ENCODE results near the gene KRTAP10-11. TPM values are rescaled to one million over a fixed set of nuclear protein-coding genes. Genes with fewer than 3 reads are reported as not detected.

The KRTAP10-11 gene
- polyA plus RNA-seq, 1 of the 3 experiments (the other 2 are of a cell fraction): not detected

DNA sequence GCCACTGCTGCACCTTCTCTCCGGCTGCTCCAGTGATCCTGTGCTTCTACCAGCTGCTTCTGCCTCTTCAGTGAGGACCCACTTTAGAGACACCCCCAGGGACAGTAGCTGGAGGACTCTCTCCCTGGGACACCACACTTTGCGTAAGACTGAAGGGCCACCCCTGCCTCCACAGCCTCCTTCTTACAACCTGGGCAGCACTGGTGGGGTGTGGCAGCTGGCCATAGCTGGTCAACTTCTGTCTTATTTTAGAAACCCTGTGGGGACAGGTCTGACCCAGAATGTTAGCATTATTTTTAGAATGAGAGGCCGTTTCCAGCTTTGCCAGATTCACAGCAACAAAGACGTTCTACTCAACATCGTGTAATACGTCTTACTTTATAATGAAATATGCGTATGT is 20.5 kb upstream of the KRTAP10-11 start:
- peaks cover 11% of the 10 kb centered on the region; the same call in 1 of the 2 replicates for H3K27me3 ChIP-seq (ENCODE audit: insufficient read depth)
- H2AFZ ChIP-seq (ENCODE audit: low read depth): no peak overlapping the region
- DNase-seq: no peak
- H3K9me3 ChIP-seq: peaks cover 10% of the 10 kb centered on the region; the same call in 1 of the 2 replicates
- H3K4me1 ChIP-seq (ENCODE audit: control insufficient read depth in 1 of 2, insufficient read depth in 2 of 2, low read depth in 1 of 2, low read length in 1 of 2): no peaks in the 10 kb centered on the region; a peak in 1 of 4 replicates
- H3K4me2 ChIP-seq: no peak overlapping the region
- ChIA-PET CTCF (interaction anchor here (4.4 kb wide), 1 partner anchor 168 kb away, joined by 15 read pairs; no protein-coding TSS in a partner anchor), POLR2A (no interaction called here)
- H3K9me2 ChIP-seq: no peaks in the 10 kb centered on the region
- H3K27ac ChIP-seq (ENCODE audit: low read depth in 2 of 2, low read length in 1 of 2): no peak overlapping the region
- H4K20me1 ChIP-seq (ENCODE audit: insufficient read depth): no peaks in the 10 kb centered on the region
- 27% methylated on average over 6 of the region's 7 CpGs for WGBS (ENCODE audit: low lambda C conversion rate)
- peaks cover 0 to 3% of the 10 kb centered on the region in 2 experiments for H3K36me3 ChIP-seq (replicated peaks in 1 of 2; ENCODE audit: control insufficient read depth in 1 of 2, insufficient read depth in 2 of 2, low read length in 1 of 2)
- H3K79me2 ChIP-seq (ENCODE audit: insufficient read depth): no peaks in the 10 kb centered on the region
- no peak overlapping the region for H3K4me3 ChIP-seq (ENCODE audit: low read depth in 2 of 2, low read length in 1 of 2)
- no peak overlapping the region for H3K9ac ChIP-seq
- no peaks in the 10 kb centered on the region for H3F3A ChIP-seq (replicated peaks; ENCODE audit: insufficient read depth)
- no peak for TF ChIP-seq GATA2 (CRISPR knock-in tag; IDR thresholded peaks at IDR 0.05)
- no peak for TF ChIP-seq EP300 (IDR thresholded peaks at IDR 0.05; ENCODE audit: borderline replicate concordance in 1 of 2, low read depth in 1 of 2, low read length in 1 of 2)
- TF ChIP-seq, protein P1, sequence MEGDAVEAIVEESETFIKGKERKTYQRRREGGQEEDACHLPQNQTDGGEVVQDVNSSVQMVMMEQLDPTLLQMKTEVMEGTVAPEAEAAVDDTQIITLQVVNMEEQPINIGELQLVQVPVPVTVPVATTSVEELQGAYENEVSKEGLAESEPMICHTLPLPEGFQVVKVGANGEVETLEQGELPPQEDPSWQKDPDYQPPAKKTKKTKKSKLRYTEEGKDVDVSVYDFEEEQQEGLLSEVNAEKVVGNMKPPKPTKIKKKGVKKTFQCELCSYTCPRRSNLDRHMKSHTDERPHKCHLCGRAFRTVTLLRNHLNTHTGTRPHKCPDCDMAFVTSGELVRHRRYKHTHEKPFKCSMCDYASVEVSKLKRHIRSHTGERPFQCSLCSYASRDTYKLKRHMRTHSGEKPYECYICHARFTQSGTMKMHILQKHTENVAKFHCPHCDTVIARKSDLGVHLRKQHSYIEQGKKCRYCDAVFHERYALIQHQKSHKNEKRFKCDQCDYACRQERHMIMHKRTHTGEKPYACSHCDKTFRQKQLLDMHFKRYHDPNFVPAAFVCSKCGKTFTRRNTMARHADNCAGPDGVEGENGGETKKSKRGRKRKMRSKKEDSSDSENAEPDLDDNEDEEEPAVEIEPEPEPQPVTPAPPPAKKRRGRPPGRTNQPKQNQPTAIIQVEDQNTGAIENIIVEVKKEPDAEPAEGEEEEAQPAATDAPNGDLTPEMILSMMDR (IDR thresholded peaks at IDR 0.05): no peak
- no peak for TF ChIP-seq EZH2phosphoT487 (IDR thresholded peaks at IDR 0.05; ENCODE audit: borderline replicate concordance, low read depth)
- TF ChIP-seq MAX (IDR thresholded peaks at IDR 0.05; ENCODE audit: low read depth): no peak
- TF ChIP-seq NRF1 (IDR thresholded peaks at IDR 0.05; ENCODE audit: low read depth, low read length): no peak
- no peak for TF ChIP-seq ELF1 (IDR thresholded peaks at IDR 0.05)
- no peak for TF ChIP-seq GABPA (IDR thresholded peaks at IDR 0.05; ENCODE audit: low read depth)
- TF ChIP-seq FOSL2 (IDR thresholded peaks at IDR 0.05; ENCODE audit: borderline replicate concordance, low read depth): no peak
- TF ChIP-seq, protein P2, sequence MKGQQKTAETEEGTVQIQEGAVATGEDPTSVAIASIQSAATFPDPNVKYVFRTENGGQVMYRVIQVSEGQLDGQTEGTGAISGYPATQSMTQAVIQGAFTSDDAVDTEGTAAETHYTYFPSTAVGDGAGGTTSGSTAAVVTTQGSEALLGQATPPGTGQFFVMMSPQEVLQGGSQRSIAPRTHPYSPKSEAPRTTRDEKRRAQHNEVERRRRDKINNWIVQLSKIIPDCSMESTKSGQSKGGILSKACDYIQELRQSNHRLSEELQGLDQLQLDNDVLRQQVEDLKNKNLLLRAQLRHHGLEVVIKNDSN (IDR thresholded peaks at IDR 0.05; ENCODE audit: borderline replicate concordance, low read depth): no peak
- no peak for TF ChIP-seq SMC3 (IDR thresholded peaks at IDR 0.05; ENCODE audit: low read depth, low read length)

GRCh38 chr21:44626262-44626661 is 20.0 kb upstream of the KRTAP10-11 start:
- no peak overlapping the region for H2AFZ ChIP-seq (ENCODE audit: low read depth)
- no peaks in the 10 kb centered on the region for H4K20me1 ChIP-seq (ENCODE audit: insufficient read depth)
- no peak overlapping the region for H3K9ac ChIP-seq
- no peaks in the 10 kb centered on the region for H3K79me2 ChIP-seq (ENCODE audit: insufficient read depth)
- ChIA-PET POLR2A (no interaction called here), CTCF (interaction anchor here (4.4 kb wide), 1 partner anchor 167 kb away, joined by 15 read pairs; no protein-coding TSS in a partner anchor)
- peaks cover 10% of the 10 kb centered on the region; the same call in 1 of the 2 replicates for H3K9me3 ChIP-seq
- H3K4me3 ChIP-seq (ENCODE audit: low read depth in 2 of 2, low read length in 1 of 2): no peak overlapping the region
- DNase-seq: no peak
- no peaks in the 10 kb centered on the region; a peak in 1 of 4 replicates for H3K4me1 ChIP-seq (ENCODE audit: control insufficient read depth in 1 of 2, insufficient read depth in 2 of 2, low read depth in 1 of 2, low read length in 1 of 2)
- peaks cover 11% of the 10 kb centered on the region; the same call in 1 of the 2 replicates for H3K27me3 ChIP-seq (ENCODE audit: insufficient read depth)
- 14% methylated on average over 4 of the region's 10 CpGs for WGBS (ENCODE audit: low lambda C conversion rate)
- peaks cover 0 to 3% of the 10 kb centered on the region in 2 experiments for H3K36me3 ChIP-seq (replicated peaks in 1 of 2; ENCODE audit: control insufficient read depth in 1 of 2, insufficient read depth in 2 of 2, low read length in 1 of 2)
- no peaks in the 10 kb centered on the region for H3F3A ChIP-seq (replicated peaks; ENCODE audit: insufficient read depth)
- H3K9me2 ChIP-seq: no peaks in the 10 kb centered on the region
- H3K4me2 ChIP-seq: no peak overlapping the region
- H3K27ac ChIP-seq (ENCODE audit: low read depth in 2 of 2, low read length in 1 of 2): no peak overlapping the region
- no peak for TF ChIP-seq RXRA (IDR thresholded peaks at IDR 0.05; ENCODE audit: borderline replicate concordance, low read depth)
- TF ChIP-seq PBX3 (IDR thresholded peaks at IDR 0.05): no peak
- no peak for TF ChIP-seq FOXJ3 (CRISPR knock-in tag; IDR thresholded peaks at IDR 0.05)
- no peak for TF ChIP-seq EZH2phosphoT487 (IDR thresholded peaks at IDR 0.05; ENCODE audit: borderline replicate concordance, low read depth)
- TF ChIP-seq FOXM1 (IDR thresholded peaks at IDR 0.05; ENCODE audit: low read depth): no peak
- TF ChIP-seq REST (IDR thresholded peaks at IDR 0.05; ENCODE audit: low read depth, low read length): no peak
- TF ChIP-seq TAF1 (IDR thresholded peaks at IDR 0.05; ENCODE audit: borderline replicate concordance, low read depth, low read length): no peak
- TF ChIP-seq IRF3 (IDR thresholded peaks at IDR 0.05; ENCODE audit: low read depth, low read length): no peak
- no peak for TF ChIP-seq GABPA (IDR thresholded peaks at IDR 0.05; ENCODE audit: low read depth)

All from SK-N-SH (cell line).